Skeletal muscle tissue (tissue), 4 donors: ENCODE data around the gene LCN12. TPM values are rescaled to one million over a fixed set of nuclear protein-coding genes. Genes with fewer than 3 reads are reported as not detected.

Experiments used
- H3K27ac ChIP-seq: one replicate; pipeline ENCODE4 v1.7.0; 2013; ENCODE audit warnings: mild to moderate bottlenecking, low read depth, low read length, inconsistent platforms
- H3K27me3 ChIP-seq, 3 donors: one replicate each; pipeline ENCODE4 v1.7.0; 2013; ENCODE audit warnings: low read length in 3 of 3; ENCODE audit not compliant: control insufficient read depth in 3 of 3, insufficient read depth in 3 of 3
- H3K36me3 ChIP-seq, 3 donors: one replicate each; pipeline ENCODE4 v1.7.0; 2013; ENCODE audit warnings: low read length in 3 of 3; ENCODE audit not compliant: control insufficient read depth in 3 of 3, insufficient read depth in 3 of 3
- H3K4me1 ChIP-seq, 3 donors: one replicate each; pipeline ENCODE4 v1.7.0; 2013; ENCODE audit warnings: low read length in 3 of 3, mild to moderate bottlenecking in 3 of 3; ENCODE audit not compliant: control insufficient read depth in 3 of 3, insufficient read depth in 3 of 3
- H3K4me3 ChIP-seq, 3 donors: one replicate each; pipeline ENCODE4 v1.7.0; 2013; ENCODE audit warnings: low read length in 3 of 3
- H3K9ac ChIP-seq, 3 donors: one replicate each; pipeline ENCODE4 v1.7.0; 2013; ENCODE audit warnings: low read length in 3 of 3, mild to moderate bottlenecking in 3 of 3, moderate library complexity in 2 of 3, low read depth in 1 of 3
- H3K9me3 ChIP-seq, 3 donors: one replicate each; pipeline ENCODE4 v1.7.0; 2013; ENCODE audit warnings: low read length in 3 of 3; ENCODE audit not compliant: control insufficient read depth in 3 of 3
- total RNA-seq: library from RNA; depleted of rRNA; stranded (reverse); fragments of >200 nt; gene quantifications from one replicate; pipeline ENCODE4 v1.2.3, GENCODE V29; 2014
- donor health status: Osteomylitis.

The LCN12 gene
- total RNA-seq, 1 donor from 2014 or later, result not detected

DNA sequence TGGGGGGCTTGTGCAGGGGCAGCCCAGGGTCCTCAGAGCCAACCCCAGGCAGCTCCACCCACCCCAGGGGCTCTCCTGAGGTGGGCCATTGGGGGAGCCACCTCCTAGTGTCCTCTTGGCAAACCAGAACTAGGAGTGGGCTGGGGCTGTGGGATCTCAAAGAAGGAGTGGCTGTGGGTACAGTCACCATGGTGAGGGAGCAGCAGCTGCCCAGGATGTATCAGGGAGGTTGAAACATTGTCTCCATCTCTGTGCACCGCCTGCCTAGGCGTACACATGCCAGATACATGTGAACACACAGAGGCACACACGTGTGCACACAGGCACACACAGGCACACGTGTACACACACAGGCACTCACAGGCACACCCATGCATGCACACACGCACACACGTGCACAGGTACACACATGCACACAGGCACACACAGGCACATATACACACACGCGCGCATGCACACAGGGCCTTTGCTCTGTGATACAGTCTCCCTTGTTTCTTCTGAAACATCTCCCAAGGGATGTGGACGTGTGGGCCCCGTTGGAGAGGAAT, 10.7 kb downstream of the LCN12 start:
- H3K9ac ChIP-seq, result no peak overlapping the region
- no peak overlapping the region for H3K4me3 ChIP-seq
- no peaks in the 10 kb centered on the region for H3K36me3 ChIP-seq
- H3K27me3 ChIP-seq, result peaks cover 7 to 20% (median 13%) of the 10 kb centered on the region in 3 donors
- H3K4me1 ChIP-seq, result peaks cover 3 to 10% (median 9%) of the 10 kb centered on the region in 3 donors
- H3K9me3 ChIP-seq, result no peaks in the 10 kb centered on the region
- no peak overlapping the region for H3K27ac ChIP-seq

GRCh38 chr9:136963341-136963740, 11.3 kb downstream of the LCN12 start:
- Histone ChIP-seq H3K9ac (peak overlapping the region in 1 of 3 donors; percentile 8), H3K4me3 (no peak overlapping the region), H3K36me3 (no peaks in the 10 kb centered on the region), H3K4me1 (peaks cover 3 to 10% (median 9%) of the 10 kb centered on the region in 3 donors), H3K27ac (no peak overlapping the region), H3K27me3 (peaks cover 7 to 20% (median 13%) of the 10 kb centered on the region in 3 donors), H3K9me3 (no peaks in the 10 kb centered on the region)

- Histone ChIP-seq H3K27me3 (peaks cover 7 to 16% (median 13%) of the 10 kb centered on the region in 3 donors), H3K36me3 (no peaks in the 10 kb centered on the region), H3K9ac (no peak overlapping the region), H3K9me3 (no peaks in the 10 kb centered on the region), H3K4me1 (peaks cover 3 to 10% (median 9%) of the 10 kb centered on the region in 3 donors), H3K27ac (no peak overlapping the region), H3K4me3 (no peak overlapping the region)
These were observed 11.7 kb downstream of the LCN12 start for GRCh38 chr9:136963751-136964150.

DNA sequence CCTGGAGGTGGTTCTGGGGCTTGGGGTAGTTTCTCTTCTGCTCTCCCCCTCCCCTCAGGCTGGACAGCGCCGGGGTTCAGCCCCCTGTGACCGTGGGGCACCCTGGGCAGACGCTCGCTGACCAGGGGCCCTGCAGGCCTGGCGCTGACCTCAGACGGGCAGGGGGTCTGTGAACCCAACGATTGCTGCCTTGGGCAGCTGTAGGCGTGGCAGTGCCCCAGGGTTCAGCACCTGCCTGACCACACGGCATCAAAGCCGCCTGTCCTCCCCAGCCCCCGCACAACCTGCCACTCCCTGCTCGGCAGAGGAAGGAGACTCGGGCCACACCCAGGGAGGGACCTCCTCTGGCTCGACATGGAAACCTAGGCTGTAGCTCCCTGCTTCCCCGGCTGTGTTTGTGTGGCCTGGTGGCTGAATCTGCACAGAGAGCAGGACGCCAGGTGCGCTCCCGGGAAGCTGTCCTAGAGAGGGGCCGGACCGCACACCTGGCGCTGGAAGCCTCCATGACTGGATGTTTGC, 12.2 kb downstream of the LCN12 start:
- H3K4me3 ChIP-seq, result no peak overlapping the region
- peaks cover 7 to 13% (median 13%) of the 10 kb centered on the region in 3 donors for H3K27me3 ChIP-seq
- H3K9me3 ChIP-seq, result no peaks in the 10 kb centered on the region
- peaks cover 3 to 10% (median 9%) of the 10 kb centered on the region in 3 donors for H3K4me1 ChIP-seq
- H3K36me3 ChIP-seq, result no peaks in the 10 kb centered on the region
- no peak overlapping the region for H3K9ac ChIP-seq
- no peak overlapping the region for H3K27ac ChIP-seq

DNA sequence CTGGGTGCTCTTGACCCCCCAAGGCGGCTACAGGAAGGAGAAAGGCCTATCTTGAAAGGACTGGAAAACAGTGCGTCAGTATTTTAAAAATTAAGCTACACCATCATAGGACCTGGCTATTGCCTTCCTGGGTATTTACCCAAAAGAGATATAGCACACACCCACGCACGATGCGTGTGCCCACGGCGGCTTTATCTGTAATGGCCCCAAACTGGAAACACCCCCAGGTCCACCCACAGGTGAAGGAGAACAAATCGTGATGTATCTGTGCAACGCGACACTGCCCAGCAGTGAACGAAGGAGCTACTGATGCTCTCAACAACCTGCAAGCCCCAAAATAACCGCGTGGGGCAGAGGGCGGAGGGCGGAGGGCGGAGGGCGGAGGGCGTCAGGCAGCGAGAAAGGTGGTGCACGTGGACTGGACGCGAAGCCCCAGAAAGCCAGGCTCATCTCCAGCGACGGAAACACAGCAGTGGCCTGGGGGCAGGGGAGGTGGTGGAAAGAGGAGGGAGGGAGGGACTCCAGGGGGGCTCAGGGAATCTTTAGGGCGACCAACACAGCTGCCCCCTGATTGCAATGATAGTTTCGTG, 12.9 kb downstream of the LCN12 start:
- H3K4me3 ChIP-seq, result no peak overlapping the region
- H3K36me3 ChIP-seq, result no peaks in the 10 kb centered on the region
- no peak overlapping the region for H3K27ac ChIP-seq
- peaks cover 3 to 10% (median 9%) of the 10 kb centered on the region in 3 donors for H3K4me1 ChIP-seq
- H3K27me3 ChIP-seq, result peaks cover 7 to 13% (median 8%) of the 10 kb centered on the region in 3 donors
- no peaks in the 10 kb centered on the region for H3K9me3 ChIP-seq
- H3K9ac ChIP-seq, result no peak overlapping the region

DNA sequence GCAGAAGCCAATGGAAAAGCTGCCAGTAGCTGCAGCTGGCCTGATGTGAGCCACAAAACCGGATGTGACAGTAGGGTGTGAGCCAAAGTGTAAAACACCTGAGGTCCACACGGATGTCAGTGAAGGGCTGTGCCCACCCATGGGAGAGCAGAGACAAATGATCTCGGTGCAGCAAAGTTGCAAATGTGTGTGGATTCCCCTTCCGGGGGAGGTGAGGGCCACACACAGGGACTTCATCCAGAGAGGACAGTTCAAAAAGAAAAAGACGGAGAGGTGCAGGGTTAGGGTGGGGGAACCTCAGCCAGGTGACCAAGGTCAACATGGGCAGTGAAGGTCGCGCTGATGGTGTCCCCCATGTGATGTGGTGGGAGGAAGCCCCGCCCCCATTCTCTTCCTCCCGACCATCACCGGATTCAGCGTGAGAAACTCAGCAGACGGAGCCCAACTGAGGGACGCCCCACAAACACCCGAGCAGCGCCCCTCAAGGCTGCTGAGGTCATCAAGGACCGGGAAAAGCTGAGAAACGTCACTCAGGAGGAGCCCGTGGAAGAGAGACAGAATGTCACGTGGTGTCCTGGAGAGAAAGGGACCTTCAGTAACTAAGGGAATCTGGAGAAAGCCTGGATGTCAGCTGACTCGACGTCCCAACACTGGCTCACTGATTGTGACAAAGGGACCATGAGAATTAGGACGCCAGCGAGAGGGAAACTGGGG, 13.9 kb downstream of the LCN12 start:
- Histone ChIP-seq H3K9ac (no peak overlapping the region), H3K27me3 (peaks cover 7 to 14% (median 13%) of the 10 kb centered on the region in 3 donors), H3K27ac (no peak overlapping the region), H3K36me3 (no peaks in the 10 kb centered on the region), H3K9me3 (no peaks in the 10 kb centered on the region), H3K4me1 (peaks cover 2 to 10% (median 9%) of the 10 kb centered on the region in 3 donors), H3K4me3 (no peak overlapping the region)

DNA sequence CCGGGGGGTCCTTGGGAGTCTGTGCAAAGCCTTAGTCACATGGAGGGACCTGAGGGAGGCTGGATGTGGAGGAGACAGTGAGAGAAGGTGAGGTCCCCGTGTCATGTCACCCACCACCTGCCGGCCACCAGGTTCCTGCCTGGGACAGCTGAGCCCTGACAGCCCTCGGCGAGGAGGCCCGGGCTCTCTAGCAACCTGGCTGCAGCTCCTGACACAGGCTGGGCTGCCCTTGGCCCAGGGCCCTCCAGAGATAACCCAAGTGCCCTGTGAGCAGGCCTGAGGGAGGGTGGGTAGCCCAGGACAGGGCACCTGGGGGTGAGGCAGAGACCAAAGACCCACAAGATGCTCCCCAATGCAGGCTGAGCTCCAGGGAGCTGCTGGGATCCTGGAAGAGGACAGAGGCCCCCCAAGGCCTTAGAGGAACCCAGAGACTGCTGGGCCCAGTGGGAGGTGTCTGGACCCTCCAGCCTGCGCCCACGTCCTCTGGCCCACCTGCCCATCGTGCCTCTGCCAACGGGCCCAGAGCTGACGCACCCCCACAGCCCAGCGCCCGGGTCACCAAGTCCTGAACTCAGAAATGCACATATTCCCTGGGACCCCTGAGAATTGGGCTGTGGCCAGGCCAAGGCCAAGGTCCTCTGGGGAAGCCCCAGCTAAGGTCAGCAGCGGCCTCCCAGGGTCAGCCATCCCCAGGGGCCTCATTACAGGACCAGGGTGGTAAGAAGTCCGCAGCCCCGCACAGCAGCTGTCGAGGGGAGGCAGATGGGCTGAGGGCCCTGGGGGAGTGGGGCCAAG, 16.5 kb downstream of the LCN12 start:
- H3K9ac ChIP-seq, result no peak overlapping the region
- H3K27ac ChIP-seq, result no peak overlapping the region
- peaks cover 0 to 5% (median under 1%) of the 10 kb centered on the region in 3 donors for H3K4me1 ChIP-seq
- H3K36me3 ChIP-seq, result no peaks in the 10 kb centered on the region
- H3K27me3 ChIP-seq, result peaks cover 7 to 14% (median 9%) of the 10 kb centered on the region in 3 donors
- no peak overlapping the region for H3K4me3 ChIP-seq
- no peaks in the 10 kb centered on the region for H3K9me3 ChIP-seq

DNA sequence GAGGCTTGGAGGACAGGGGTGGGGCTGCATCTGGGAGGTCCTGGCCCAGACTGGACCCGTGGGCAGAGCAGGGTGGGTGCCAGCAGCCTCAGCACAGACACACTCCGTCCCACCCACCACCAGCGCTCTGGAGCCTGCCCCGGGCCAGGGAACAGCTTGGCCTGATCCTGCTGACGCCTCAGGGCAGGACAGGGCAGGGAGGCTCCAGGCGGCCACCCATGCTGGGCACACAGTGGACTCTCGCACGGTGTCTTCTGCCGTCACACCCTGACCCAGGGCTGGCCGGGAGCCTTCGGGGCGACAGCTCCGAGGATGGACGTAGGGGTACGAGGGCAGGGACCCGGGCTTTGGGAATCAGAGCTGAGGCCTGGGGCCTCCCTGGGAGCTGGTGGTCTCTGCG, 17.1 kb downstream of the LCN12 start:
- Histone ChIP-seq H3K27ac (no peak overlapping the region), H3K4me3 (no peak overlapping the region), H3K9me3 (no peaks in the 10 kb centered on the region), H3K4me1 (peaks cover 0 to 3% (median 0%) of the 10 kb centered on the region in 3 donors), H3K9ac (no peak overlapping the region), H3K27me3 (peaks cover 7 to 14% (median 9%) of the 10 kb centered on the region in 3 donors), H3K36me3 (no peaks in the 10 kb centered on the region)

GRCh38 chr9:136969774-136970173, 17.7 kb downstream of the LCN12 start:
- Histone ChIP-seq H3K27ac (no peak overlapping the region), H3K9ac (no peak overlapping the region), H3K4me3 (no peak overlapping the region), H3K4me1 (peaks cover 0 to 2% (median 0%) of the 10 kb centered on the region in 3 donors), H3K9me3 (no peaks in the 10 kb centered on the region), H3K27me3 (peaks cover 7 to 14% (median 9%) of the 10 kb centered on the region in 3 donors), H3K36me3 (no peaks in the 10 kb centered on the region)
